Muscle of arm (tissue), 12 donors: ENCODE data around the gene MPP1. TPM values are rescaled to one million over a fixed set of nuclear protein-coding genes. Genes with fewer than 3 reads are reported as not detected.

Experiments used
- DNase-seq: peaks from one replicate; pipeline ENCODE4 v3.0.0-alpha.2; 2013
- polyA plus RNA-seq, 12 donors: library from polyadenylated mRNA; unstranded; fragments of 120-200 nt; gene quantifications; one replicate each; pipeline ENCODE4 v1.2.1, GENCODE V29; 2013; ENCODE audit not compliant: insufficient read length in 12 of 12

The MPP1 gene
- polyA plus RNA-seq, 12 donors, result 13.0 to 51.0 (median 19.6) TPM; not detected in 1

DNA sequence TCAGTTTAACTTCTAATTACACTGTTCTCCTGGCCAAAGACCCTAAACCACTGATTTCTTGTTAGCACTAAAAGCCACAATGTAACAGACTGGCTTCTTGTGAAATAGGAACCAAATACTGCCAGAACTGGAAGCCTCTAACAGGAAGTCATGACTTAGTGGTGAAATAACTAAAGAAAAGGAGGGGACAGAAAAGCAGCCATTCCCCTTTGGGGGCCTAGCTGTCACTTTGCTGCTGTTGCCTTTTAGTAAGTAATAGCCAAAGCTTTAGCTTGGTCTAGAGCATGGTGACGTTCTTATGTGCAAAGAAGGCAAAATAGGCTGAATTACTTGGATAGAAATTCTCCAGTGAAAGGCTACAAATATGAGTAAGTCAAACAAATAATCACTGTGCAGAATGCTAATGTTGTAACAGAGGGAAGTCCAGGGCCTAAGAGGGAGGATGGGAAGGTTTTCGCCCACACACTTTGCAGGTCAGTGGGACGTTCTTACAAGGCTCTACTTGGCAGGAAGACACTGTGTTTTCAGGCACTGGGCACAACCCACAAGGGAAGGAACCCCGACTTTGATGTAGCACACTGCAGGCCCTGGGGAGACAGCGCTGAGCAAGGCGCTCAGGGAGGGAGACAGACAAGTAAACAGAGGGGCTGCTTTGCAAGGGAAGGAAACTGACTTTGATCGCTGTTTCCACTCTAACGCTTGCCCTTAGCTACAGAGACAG, 71.1 kb downstream of the MPP1 start:
- no peak for DNase-seq

GRCh38 chrX:154733066-154733425, 72.2 kb downstream of the MPP1 start:
- no peak for DNase-seq

- DNase-seq, result no peak
These were observed 72.7 kb downstream of the MPP1 start for GRCh38 chrX:154732421-154733065.

- no peak for DNase-seq
These were observed 73.4 kb downstream of the MPP1 start for GRCh38 chrX:154731881-154732280.

GRCh38 chrX:154731184-154731583, 74.1 kb downstream of the MPP1 start:
- DNase-seq, result no peak

DNA sequence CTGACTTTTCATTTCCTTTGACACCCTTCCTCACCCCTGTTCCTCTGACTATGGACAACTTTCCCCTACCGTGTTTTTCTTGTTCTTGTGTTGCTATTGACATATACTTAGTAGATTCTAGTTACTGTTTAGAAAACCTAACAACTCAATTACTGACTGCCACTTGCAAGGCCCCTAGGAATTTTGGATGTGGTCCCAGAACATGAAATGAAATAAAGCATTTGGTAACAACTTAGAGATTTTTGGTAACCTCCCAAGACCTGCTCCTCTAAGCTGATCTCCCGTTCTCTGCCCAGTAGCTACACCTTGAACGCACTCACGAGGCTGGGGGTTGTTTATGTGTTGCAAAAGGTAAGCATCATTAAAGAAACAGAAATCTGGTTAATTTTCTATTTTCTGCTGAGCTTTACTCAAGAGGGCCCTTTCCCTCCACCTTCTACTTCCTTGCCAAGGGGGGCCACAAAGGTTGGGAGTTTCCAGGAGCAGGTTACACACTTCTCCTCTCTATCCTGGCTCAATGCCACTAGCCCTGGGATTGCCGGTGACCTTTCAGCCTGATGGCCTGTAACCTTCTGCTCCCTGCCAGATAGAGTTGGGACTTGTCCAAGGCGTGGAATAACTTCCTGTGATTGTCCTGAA, 74.9 kb downstream of the MPP1 start:
- no peak for DNase-seq

- DNase-seq, result no peak
These were observed 75.8 kb downstream of the MPP1 start for GRCh38 chrX:154729439-154729838.

Other genes starting within 250 kb of the MPP1 start
- not detected for gene CTAG1A, start 220.4 kb downstream of the MPP1 start, polyA plus RNA-seq
- not detected for gene CTAG1B, start 186.2 kb downstream of the MPP1 start, polyA plus RNA-seq
- not detected for gene CTAG2, start 151.9 kb downstream of the MPP1 start, polyA plus RNA-seq
- gene GAB3, start 54.4 kb downstream of the MPP1 start, polyA plus RNA-seq, result 10 to 100 TPM in 1 of 12 donors, 1 to 10 TPM in 10, not detected in 1; 3.9 to 17.1 (median 6.4) TPM
- 10 to 100 TPM in 11 of 12 donors, not detected in 1; 30.7 to 73.0 (median 39.4) TPM for gene DKC1, start 42.6 kb downstream of the MPP1 start, polyA plus RNA-seq
- gene SMIM9, start 29.2 kb upstream of the MPP1 start, polyA plus RNA-seq, result not detected
- gene F8A1, start 80.9 kb upstream of the MPP1 start, polyA plus RNA-seq, result 10 to 100 TPM in 6 of 12 donors, 1 to 10 TPM in 5, not detected in 1; 6.1 to 29.8 (median 10.6) TPM
- gene F8, start 217.2 kb upstream of the MPP1 start, polyA plus RNA-seq, result 1 to 10 TPM in 11 of 12 donors, not detected in 1; 1.8 to 8.4 (median 5.4) TPM
- 100 to 1,000 TPM in 9 of 12 donors, 10 to 100 TPM in 2, not detected in 1; 97.6 to 157 (median 139) TPM for gene FUNDC2, start 221.4 kb upstream of the MPP1 start, polyA plus RNA-seq